Breast epithelium (tissue), 4 donors: ENCODE data around the gene FECH. TPM values are rescaled to one million over a fixed set of nuclear protein-coding genes. Genes with fewer than 3 reads are reported as not detected.
"Not testable (repeated sequence)": the region's sequence is repeated elsewhere in the genome, so short reads cannot be mapped to it uniquely, and the experiment has no call there.

Experiments
- DNase-seq, 2 donors: peaks; one replicate each; pipeline ENCODE4 v3.0.0-alpha.2; 2019; ENCODE audit warnings: low spot score in 2 of 2
- H3K27ac ChIP-seq, 2 donors: fragments of 200-600 bp; sonication (generic) in 1 of 2; one replicate each; pipeline ENCODE4 v1.5.1; 2016 to 2019; ENCODE audit warnings: mild to moderate bottlenecking in 1 of 2
- H3K27me3 ChIP-seq, 2 donors: fragments of 200-600 bp; sonication (generic) in 1 of 2; one replicate each; pipeline versions ENCODE4 v1.5.1 to v1.6.0; 2017 to 2019; ENCODE audit warnings: control low read depth in 1 of 2, mild to moderate bottlenecking in 1 of 2
- H3K36me3 ChIP-seq: fragments of 200-600 bp; one replicate; pipeline ENCODE4 v1.5.1; 2019
- H3K4me1 ChIP-seq, 2 donors: fragments of 200-600 bp; sonication (generic); one replicate each; pipeline ENCODE4 v1.5.1; 2016 to 2019; ENCODE audit warnings: control low read depth in 1 of 2
- H3K4me3 ChIP-seq, 3 donors: fragments of 200-600 bp; sonication (generic); 1 replicate in 2 of 3; 2 replicates in 1 of 3; pipeline ENCODE4 v1.5.1; 2016 to 2019; ENCODE audit warnings: mild to moderate bottlenecking in 3 of 3, moderate library complexity in 2 of 3
- H3K9me3 ChIP-seq, 2 donors: fragments of 200-600 bp; sonication (generic) in 1 of 2; one replicate each; pipeline ENCODE4 v1.5.1; 2016 to 2019; ENCODE audit warnings: control low read depth in 1 of 2
- POLR2A ChIP-seq: fragments of 450-650 bp; IDR thresholded peaks from one replicate; pipeline ENCODE4 v1.6.1; 2016; ENCODE audit warnings: antibody characterized with exemption, mild to moderate bottlenecking, moderate library complexity
- POLR2AphosphoS5 ChIP-seq, 3 donors: sonication (generic); formaldehyde crosslinking; IDR thresholded peaks; one replicate each; pipeline ENCODE4 v1.6.1; 2017; ENCODE audit warnings: antibody characterized with exemption in 3 of 3
- intact Hi-C: fragments of 100-400 bp; cut with DNase I; formaldehyde crosslinking; loops from one replicate; pipeline ENCODE4 v1.15.1; 2023; ENCODE audit warnings: low total_unique reads
- total RNA-seq, 3 donors: library from RNA; depleted of rRNA; stranded (reverse); fragments of >200 nt; gene quantifications; one replicate each; pipeline ENCODE4 v1.1.0, GENCODE V29; 2016
- TF ChIP-seq, protein P1 (sequence below), 3 donors: fragments of 450-650 bp; IDR thresholded peaks; one replicate each; pipeline ENCODE4 v1.5.1; 2016 to 2017; ENCODE audit warnings: antibody characterized with exemption in 3 of 3, mild to moderate bottlenecking in 3 of 3, moderate library complexity in 3 of 3

Gene FECH
- total RNA-seq, 3 donors from 2014 or later, result 31.1 to 40.2 (median 37.3) TPM

- Histone ChIP-seq H3K27ac (no peak overlapping the region), H3K9me3 (peaks cover 0 to 13% of the 10 kb centered on the region in 2 donors), H3K36me3 (no peaks in the 10 kb centered on the region), H3K4me1 (no peaks in the 10 kb centered on the region), H3K27me3 (no peaks in the 10 kb centered on the region), H3K4me3 (no peak overlapping the region)
- no peak for DNase-seq
- intact Hi-C loops, result no loop called here
- TF ChIP-seq POLR2AphosphoS5 (IDR thresholded peaks at IDR 0.05) (no peak), POLR2A (no peak)
- TF ChIP-seq, protein P1, sequence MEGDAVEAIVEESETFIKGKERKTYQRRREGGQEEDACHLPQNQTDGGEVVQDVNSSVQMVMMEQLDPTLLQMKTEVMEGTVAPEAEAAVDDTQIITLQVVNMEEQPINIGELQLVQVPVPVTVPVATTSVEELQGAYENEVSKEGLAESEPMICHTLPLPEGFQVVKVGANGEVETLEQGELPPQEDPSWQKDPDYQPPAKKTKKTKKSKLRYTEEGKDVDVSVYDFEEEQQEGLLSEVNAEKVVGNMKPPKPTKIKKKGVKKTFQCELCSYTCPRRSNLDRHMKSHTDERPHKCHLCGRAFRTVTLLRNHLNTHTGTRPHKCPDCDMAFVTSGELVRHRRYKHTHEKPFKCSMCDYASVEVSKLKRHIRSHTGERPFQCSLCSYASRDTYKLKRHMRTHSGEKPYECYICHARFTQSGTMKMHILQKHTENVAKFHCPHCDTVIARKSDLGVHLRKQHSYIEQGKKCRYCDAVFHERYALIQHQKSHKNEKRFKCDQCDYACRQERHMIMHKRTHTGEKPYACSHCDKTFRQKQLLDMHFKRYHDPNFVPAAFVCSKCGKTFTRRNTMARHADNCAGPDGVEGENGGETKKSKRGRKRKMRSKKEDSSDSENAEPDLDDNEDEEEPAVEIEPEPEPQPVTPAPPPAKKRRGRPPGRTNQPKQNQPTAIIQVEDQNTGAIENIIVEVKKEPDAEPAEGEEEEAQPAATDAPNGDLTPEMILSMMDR (IDR thresholded peaks at IDR 0.05), result no peak
Measured at GRCh38 chr18:57529151-57529550, 57.4 kb downstream of the FECH start.

DNA sequence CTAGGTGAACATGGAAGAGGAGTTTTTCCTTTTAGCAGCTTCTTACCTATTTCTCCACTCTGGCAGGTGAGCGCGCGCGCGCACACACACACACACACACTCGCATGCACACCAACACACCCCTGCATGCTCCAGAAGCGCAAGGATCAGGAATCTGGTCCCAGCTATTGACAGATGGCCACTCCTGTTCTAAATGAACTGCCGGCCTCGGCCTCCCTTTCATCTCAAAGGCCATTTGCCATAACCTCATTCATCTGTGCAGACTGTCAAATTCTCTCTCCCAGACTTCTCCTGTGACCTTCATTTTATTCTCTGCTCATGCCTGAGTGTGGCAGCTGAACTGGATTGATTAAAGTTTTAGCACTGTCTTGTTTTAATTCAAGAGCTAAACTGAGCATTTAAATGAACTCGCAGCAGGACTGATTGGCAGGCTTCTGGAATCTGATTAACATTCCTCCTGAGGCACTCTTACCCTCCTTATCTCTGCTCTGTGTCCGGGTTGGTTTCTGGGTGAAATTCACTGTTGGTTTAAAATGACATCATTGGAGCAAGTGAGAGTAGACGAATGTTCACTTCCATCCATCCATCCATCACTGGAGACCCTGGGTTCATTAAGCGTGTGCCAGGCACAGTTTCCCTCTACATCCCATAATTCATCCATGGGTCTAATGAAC is 58.8 kb downstream of the FECH start:
- intact Hi-C loops, result no loop called here
- Histone ChIP-seq H3K4me1 (no peaks in the 10 kb centered on the region), H3K27me3 (no peaks in the 10 kb centered on the region), H3K4me3 (no peak overlapping the region), H3K27ac (no peak overlapping the region), H3K36me3 (no peaks in the 10 kb centered on the region), H3K9me3 (peaks cover 0 to 13% of the 10 kb centered on the region in 2 donors)
- TF ChIP-seq, protein P1 (IDR thresholded peaks at IDR 0.05), result no peak
- TF ChIP-seq POLR2AphosphoS5 (IDR thresholded peaks at IDR 0.05) (no peak), POLR2A (no peak)
- DNase-seq, result no peak

- peaks cover 0 to 13% of the 10 kb centered on the region in 2 donors for H3K9me3 ChIP-seq
- TF ChIP-seq POLR2A (no peak), POLR2AphosphoS5 (IDR thresholded peaks at IDR 0.05) (no peak)
- TF ChIP-seq, protein P1 (IDR thresholded peaks at IDR 0.05), result no peak
Measured at GRCh38 chr18:57523171-57523956, 63.1 kb downstream of the FECH start.

GRCh38 chr18:57522348-57522747 is 64.2 kb downstream of the FECH start:
- intact Hi-C loops, DNase-seq, H3K27ac ChIP-seq, H3K4me1 ChIP-seq, H3K27me3 ChIP-seq, H3K4me3 ChIP-seq, H3K36me3 ChIP-seq: not testable (repeated sequence)
- peaks cover 0 to 13% of the 10 kb centered on the region in 2 donors for H3K9me3 ChIP-seq

More at GRCh38 chr18:57523171-57523956, 63.1 kb downstream of the FECH start:
- DNase-seq, result no peak
- no peaks in the 10 kb centered on the region for H3K4me1 ChIP-seq
- H3K4me3 ChIP-seq, result no peak overlapping the region
- intact Hi-C loops, result no loop called here
- H3K27ac ChIP-seq, result no peak overlapping the region
- no peaks in the 10 kb centered on the region for H3K36me3 ChIP-seq
- H3K27me3 ChIP-seq, result no peaks in the 10 kb centered on the region

DNA sequence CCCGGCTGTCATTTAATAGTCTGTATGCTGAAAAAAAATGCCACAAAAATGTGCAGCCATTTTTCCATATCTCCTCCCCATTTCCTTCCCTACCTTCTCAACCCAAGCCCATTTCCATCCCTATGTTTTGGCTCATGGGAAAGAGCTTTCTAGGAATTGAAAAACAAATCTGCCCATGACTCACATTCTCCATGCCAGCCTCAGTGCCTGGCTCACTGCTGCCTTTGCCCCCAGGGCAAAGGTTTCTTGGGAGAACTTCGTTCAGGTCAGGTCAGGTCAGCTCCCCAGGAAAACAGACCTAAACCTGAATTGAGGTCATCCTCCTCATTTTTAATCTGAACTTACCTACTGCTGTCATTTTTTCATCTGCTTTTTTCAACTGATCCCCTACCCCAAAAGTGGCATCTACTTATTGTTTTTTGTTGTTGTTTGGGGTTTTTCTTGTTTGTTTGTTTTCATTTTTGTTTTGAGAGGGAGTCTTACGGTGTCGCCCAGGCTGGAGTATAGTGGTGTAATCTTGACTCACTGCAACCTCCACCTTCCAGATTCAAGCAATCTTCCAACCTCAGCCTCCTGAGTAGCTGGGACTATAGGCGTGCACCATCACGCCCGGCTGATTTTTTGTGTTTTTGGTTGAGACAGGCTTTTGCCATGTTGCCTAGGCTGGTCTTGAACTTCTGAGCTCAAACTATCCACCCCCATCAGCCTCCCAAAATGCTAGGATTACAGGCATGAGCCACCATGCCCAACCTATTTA is 66.7 kb downstream of the FECH start:
- DNase-seq, result no peak
- no peak overlapping the region for H3K4me3 ChIP-seq
- intact Hi-C loops, result no loop called here
- no peaks in the 10 kb centered on the region for H3K36me3 ChIP-seq
- H3K9me3 ChIP-seq, result peaks cover 0 to 6% of the 10 kb centered on the region in 2 donors
- H3K27me3 ChIP-seq, result no peaks in the 10 kb centered on the region
- TF ChIP-seq POLR2A (no peak), POLR2AphosphoS5 (IDR thresholded peaks at IDR 0.05) (no peak)
- TF ChIP-seq, protein P1 (IDR thresholded peaks at IDR 0.05), result no peak
- H3K27ac ChIP-seq, result no peak overlapping the region
- no peaks in the 10 kb centered on the region for H3K4me1 ChIP-seq
